OCI-LY1 (cell line): ENCODE results near the gene ZNF521.
A peak's percentile ranks its signal among the peaks of the same experiment; 100 is the strongest.

Experiments used
- H2AFZ ChIP-seq: fragments of 200-600 bp; sonication (generic), shearing (Covaris generic); 2 replicates; pipeline ENCODE4 v1.6.0; 2014; ENCODE audit warnings: antibody characterized with exemption, mild to moderate bottlenecking, low read length
- H3F3A ChIP-seq: fragments of 200-600 bp; sonication (generic), shearing (Covaris generic); 2 replicates; pipeline ENCODE4 v1.6.0; 2014; ENCODE audit warnings: mild to moderate bottlenecking, antibody characterized with exemption, low read length, moderate library complexity; ENCODE audit not compliant: insufficient read depth
- H3K27ac ChIP-seq: fragments of 200-600 bp; sonication (generic); 2 replicates; pipeline ENCODE4 v1.5.1; 2014; ENCODE audit warnings: low read length, mixed run types, mild to moderate bottlenecking, low read depth; ENCODE audit not compliant: poor library complexity, severe bottlenecking
- H3K27me3 ChIP-seq: fragments of 200-600 bp; sonication (generic); 2 replicates; pipeline ENCODE4 v1.6.0; 2014; ENCODE audit warnings: antibody characterized with exemption, mild to moderate bottlenecking, low read length, moderate library complexity; ENCODE audit not compliant: insufficient read depth
- H3K36me3 ChIP-seq: fragments of 200-600 bp; sonication (generic); 2 replicates; pipeline ENCODE4 v1.6.1; 2014; ENCODE audit warnings: mild to moderate bottlenecking, antibody characterized with exemption, low read length, moderate library complexity, mixed read lengths; ENCODE audit not compliant: insufficient read depth
- H3K4me1 ChIP-seq: fragments of 200-600 bp; sonication (generic); 2 replicates; pipeline ENCODE4 v1.5.1; 2014; ENCODE audit warnings: mild to moderate bottlenecking, low read length, moderate library complexity; ENCODE audit not compliant: insufficient read depth, severe bottlenecking
- H3K4me2 ChIP-seq: fragments of 200-600 bp; sonication (generic), shearing (Covaris generic); 2 replicates; pipeline ENCODE4 v1.6.1; 2014; ENCODE audit warnings: low read length
- H3K4me3 ChIP-seq: fragments of 200-600 bp; sonication (generic); 2 replicates; pipeline ENCODE4 v1.5.1; 2014; ENCODE audit warnings: low read length, low read depth, mild to moderate bottlenecking, mixed read lengths; ENCODE audit not compliant: poor library complexity, severe bottlenecking
- H3K79me2 ChIP-seq: fragments of 200-600 bp; shearing (Covaris generic); 2 replicates; pipeline ENCODE4 v1.6.1; 2016; ENCODE audit warnings: mixed run types, low read length, mixed read lengths; ENCODE audit not compliant: insufficient read depth
- H3K9ac ChIP-seq: fragments of 200-600 bp; sonication (generic), shearing (Covaris generic); 2 replicates; pipeline ENCODE4 v1.6.1; 2014; ENCODE audit warnings: mild to moderate bottlenecking, low read length, mixed read lengths
- H3K9me2 ChIP-seq: fragments of 200-600 bp; sonication (generic), shearing (Covaris generic); 2 replicates; pipeline ENCODE4 v1.6.1; 2014; ENCODE audit warnings: low read depth, mild to moderate bottlenecking, low read length, mixed read lengths
- H3K9me3 ChIP-seq: fragments of 200-600 bp; shearing (Covaris generic); 2 replicates; pipeline ENCODE4 v1.6.1; 2014; ENCODE audit warnings: low read length, mixed read lengths
- H4K20me1 ChIP-seq: fragments of 200-600 bp; sonication (generic), shearing (Covaris generic); 2 replicates; pipeline ENCODE4 v1.6.0; 2016; ENCODE audit warnings: mild to moderate bottlenecking, low read length; ENCODE audit not compliant: insufficient read depth
- CTCF ChIP-seq: fragments of 200-600 bp; sonication (generic), shearing (Covaris generic); IDR thresholded peaks from 2 replicates; pipeline ENCODE4 v1.5.1; 2017; ENCODE audit warnings: mild to moderate bottlenecking, antibody characterized with exemption, low read length, moderate library complexity, mixed read lengths
- EZH2 ChIP-seq: fragments of 200-600 bp; sonication (generic), shearing (Covaris generic); IDR thresholded peaks from 2 replicates; pipeline ENCODE4 v1.8.0; 2017; ENCODE audit warnings: borderline replicate concordance, mixed run types, mild to moderate bottlenecking, antibody characterized with exemption, low read length, moderate library complexity, mixed read lengths

Gene ZNF521

GRCh38 chr18:25235401-25236042, 116.4 kb downstream of the ZNF521 start:
- Histone ChIP-seq H3K9ac (no peak overlapping the region), H4K20me1 (no peaks in the 10 kb centered on the region), H3K79me2 (no peaks in the 10 kb centered on the region), H3F3A (no peaks in the 10 kb centered on the region), H3K4me1 (peaks cover 56% of the 10 kb centered on the region), H3K4me2 (no peak overlapping the region), H3K9me2 (no peaks in the 10 kb centered on the region), H3K27me3 (no peaks in the 10 kb centered on the region), H2AFZ (no peak overlapping the region), H3K36me3 (no peaks in the 10 kb centered on the region), H3K9me3 (no peaks in the 10 kb centered on the region), H3K27ac (no peak overlapping the region), H3K4me3 (no peak overlapping the region)
- TF ChIP-seq EZH2 (no peak), CTCF (peak; percentile 15; the same call in 1 of the 2 replicates)

GRCh38 chr18:25234740-25235345, 117.1 kb downstream of the ZNF521 start:
- no peak overlapping the region for H2AFZ ChIP-seq
- H3K9me3 ChIP-seq: no peaks in the 10 kb centered on the region
- H3K27me3 ChIP-seq: no peaks in the 10 kb centered on the region
- no peak overlapping the region for H3K9ac ChIP-seq
- no peaks in the 10 kb centered on the region for H3F3A ChIP-seq
- H3K79me2 ChIP-seq: no peaks in the 10 kb centered on the region
- no peak overlapping the region for H3K4me3 ChIP-seq
- peaks cover 59% of the 10 kb centered on the region for H3K4me1 ChIP-seq
- H3K36me3 ChIP-seq: no peaks in the 10 kb centered on the region
- H4K20me1 ChIP-seq: no peaks in the 10 kb centered on the region
- no peaks in the 10 kb centered on the region for H3K9me2 ChIP-seq
- no peak overlapping the region for H3K27ac ChIP-seq
- TF ChIP-seq CTCF: no peak
- H3K4me2 ChIP-seq: no peak overlapping the region

- H3K27me3 ChIP-seq: no peaks in the 10 kb centered on the region
- H3F3A ChIP-seq: no peaks in the 10 kb centered on the region
- no peaks in the 10 kb centered on the region for H3K36me3 ChIP-seq
- no peaks in the 10 kb centered on the region for H3K9me2 ChIP-seq
- no peaks in the 10 kb centered on the region for H3K9me3 ChIP-seq
- H3K9ac ChIP-seq: no peak overlapping the region
- no peak overlapping the region for H3K4me3 ChIP-seq
- no peak overlapping the region for H3K4me2 ChIP-seq
- no peaks in the 10 kb centered on the region for H3K79me2 ChIP-seq
- no peak overlapping the region for H3K27ac ChIP-seq
- H4K20me1 ChIP-seq: no peaks in the 10 kb centered on the region
- peaks cover 59% of the 10 kb centered on the region for H3K4me1 ChIP-seq
- H2AFZ ChIP-seq: no peak overlapping the region
- TF ChIP-seq EZH2 (no peak), CTCF (no peak)
Observed at GRCh38 chr18:25234322-25234639, 117.7 kb downstream of the ZNF521 start.
